ENCODE data around the gene DUSP6.

Gene DUSP6

GRCh38 chr12:89323568-89324218 is 28.6 kb downstream of the DUSP6 start:
- no peak for TF ChIP-seq EZH2phosphoT487 (IDR thresholded peaks at IDR 0.05; ENCODE audit: borderline replicate concordance, low read length)
- TF ChIP-seq, protein P1, sequence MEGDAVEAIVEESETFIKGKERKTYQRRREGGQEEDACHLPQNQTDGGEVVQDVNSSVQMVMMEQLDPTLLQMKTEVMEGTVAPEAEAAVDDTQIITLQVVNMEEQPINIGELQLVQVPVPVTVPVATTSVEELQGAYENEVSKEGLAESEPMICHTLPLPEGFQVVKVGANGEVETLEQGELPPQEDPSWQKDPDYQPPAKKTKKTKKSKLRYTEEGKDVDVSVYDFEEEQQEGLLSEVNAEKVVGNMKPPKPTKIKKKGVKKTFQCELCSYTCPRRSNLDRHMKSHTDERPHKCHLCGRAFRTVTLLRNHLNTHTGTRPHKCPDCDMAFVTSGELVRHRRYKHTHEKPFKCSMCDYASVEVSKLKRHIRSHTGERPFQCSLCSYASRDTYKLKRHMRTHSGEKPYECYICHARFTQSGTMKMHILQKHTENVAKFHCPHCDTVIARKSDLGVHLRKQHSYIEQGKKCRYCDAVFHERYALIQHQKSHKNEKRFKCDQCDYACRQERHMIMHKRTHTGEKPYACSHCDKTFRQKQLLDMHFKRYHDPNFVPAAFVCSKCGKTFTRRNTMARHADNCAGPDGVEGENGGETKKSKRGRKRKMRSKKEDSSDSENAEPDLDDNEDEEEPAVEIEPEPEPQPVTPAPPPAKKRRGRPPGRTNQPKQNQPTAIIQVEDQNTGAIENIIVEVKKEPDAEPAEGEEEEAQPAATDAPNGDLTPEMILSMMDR (IDR thresholded peaks at IDR 0.05; ENCODE audit: low read depth, low read length, poor library complexity, severe bottlenecking), result no peak
- no peak overlapping the region for H3K4me2 ChIP-seq (ENCODE audit: low read length)
- peaks cover 8% of the 10 kb centered on the region; the same call in 1 of the 2 replicates for H3K4me1 ChIP-seq (ENCODE audit: control insufficient read depth, low read length)
- H3K4me3 ChIP-seq (ENCODE audit: low read length), result no peak overlapping the region
- H3K79me2 ChIP-seq (ENCODE audit: control insufficient read depth, low read length), result no peaks in the 10 kb centered on the region
- no peaks in the 10 kb centered on the region for H3F3A ChIP-seq (ENCODE audit: control insufficient read depth, insufficient read depth)
- peaks cover 22% of the 10 kb centered on the region for H3K27me3 ChIP-seq (ENCODE audit: control insufficient read depth, low read length)
- no peaks in the 10 kb centered on the region for H3K9me2 ChIP-seq (replicated peaks; ENCODE audit: control insufficient read depth, low read length)
- no peak overlapping the region for H3K27ac ChIP-seq (ENCODE audit: low read depth, low read length)
- no peaks in the 10 kb centered on the region for H3K9me3 ChIP-seq (ENCODE audit: control insufficient read depth, insufficient read depth, low read length)
- no peaks in the 10 kb centered on the region for H3K36me3 ChIP-seq (ENCODE audit: control insufficient read depth, low read length)
- H4K20me1 ChIP-seq (ENCODE audit: control insufficient read depth, insufficient read depth, low read depth, low read length), result no peaks in the 10 kb centered on the region

GRCh38 chr12:89320735-89321134 is 31.6 kb downstream of the DUSP6 start:
- no peak for TF ChIP-seq EZH2phosphoT487 (IDR thresholded peaks at IDR 0.05; ENCODE audit: borderline replicate concordance, low read length)
- TF ChIP-seq, protein P1 (IDR thresholded peaks at IDR 0.05; ENCODE audit: low read depth, low read length, poor library complexity, severe bottlenecking), result no peak
- peaks cover 20% of the 10 kb centered on the region for H3K27me3 ChIP-seq (ENCODE audit: control insufficient read depth, low read length)
- no peak overlapping the region for H3K27ac ChIP-seq (ENCODE audit: low read depth, low read length)
- no peaks in the 10 kb centered on the region for H3K36me3 ChIP-seq (ENCODE audit: control insufficient read depth, low read length)
- H3K4me2 ChIP-seq (ENCODE audit: low read length), result no peak overlapping the region
- H3F3A ChIP-seq (ENCODE audit: control insufficient read depth, insufficient read depth), result no peaks in the 10 kb centered on the region
- no peaks in the 10 kb centered on the region for H4K20me1 ChIP-seq (ENCODE audit: control insufficient read depth, insufficient read depth, low read depth, low read length)
- no peaks in the 10 kb centered on the region for H3K79me2 ChIP-seq (ENCODE audit: control insufficient read depth, low read length)
- no peaks in the 10 kb centered on the region for H3K9me2 ChIP-seq (replicated peaks; ENCODE audit: control insufficient read depth, low read length)
- H3K4me1 ChIP-seq (ENCODE audit: control insufficient read depth, low read length), result peaks cover 8% of the 10 kb centered on the region; the same call in 1 of the 2 replicates
- no peaks in the 10 kb centered on the region for H3K9me3 ChIP-seq (ENCODE audit: control insufficient read depth, insufficient read depth, low read length)
- H3K4me3 ChIP-seq (ENCODE audit: low read length), result no peak overlapping the region

- peaks cover 21% of the 10 kb centered on the region for H3K27me3 ChIP-seq (ENCODE audit: control insufficient read depth, low read length)
- H3K36me3 ChIP-seq (ENCODE audit: control insufficient read depth, low read length), result no peaks in the 10 kb centered on the region
- H3K79me2 ChIP-seq (ENCODE audit: control insufficient read depth, low read length), result no peaks in the 10 kb centered on the region
- TF ChIP-seq, protein P1 (IDR thresholded peaks at IDR 0.05; ENCODE audit: low read depth, low read length, poor library complexity, severe bottlenecking), result no peak
- no peak for TF ChIP-seq EZH2phosphoT487 (IDR thresholded peaks at IDR 0.05; ENCODE audit: borderline replicate concordance, low read length)
- no peaks in the 10 kb centered on the region for H3K9me3 ChIP-seq (ENCODE audit: control insufficient read depth, insufficient read depth, low read length)
- H3K27ac ChIP-seq (ENCODE audit: low read depth, low read length), result no peak overlapping the region
- H3F3A ChIP-seq (ENCODE audit: control insufficient read depth, insufficient read depth), result no peaks in the 10 kb centered on the region
- no peak overlapping the region for H3K4me3 ChIP-seq (ENCODE audit: low read length)
- H3K4me2 ChIP-seq (ENCODE audit: low read length), result no peak overlapping the region
- peaks cover 8% of the 10 kb centered on the region; the same call in 1 of the 2 replicates for H3K4me1 ChIP-seq (ENCODE audit: control insufficient read depth, low read length)
- no peaks in the 10 kb centered on the region for H4K20me1 ChIP-seq (ENCODE audit: control insufficient read depth, insufficient read depth, low read depth, low read length)
- no peaks in the 10 kb centered on the region for H3K9me2 ChIP-seq (replicated peaks; ENCODE audit: control insufficient read depth, low read length)
These were observed 32.7 kb downstream of the DUSP6 start for GRCh38 chr12:89319606-89320005.
